GM21390 (cell line): ENCODE measurements around the gene GEMIN5.

Experiments used
- ATAC-seq: cut with Tn5 transposase; IDR thresholded peaks from one replicate; pipeline ENCODE4 v1.9.1; 2021; ENCODE audit not compliant: unreplicated experiment

GEMIN5 gene

GRCh38 chr5:154857530-154858296 is 80.3 kb downstream of the GEMIN5 start:
- ATAC-seq = peak; percentile 55

- ATAC-seq = no peak
Observed at GRCh38 chr5:154851351-154851750, 86.7 kb downstream of the GEMIN5 start.

GRCh38 chr5:154850255-154851062 is 87.6 kb downstream of the GEMIN5 start, which contains the start of gene FAXDC2:
Gene FAXDC2, minus strand, starts transcription at chr5:154850603. Its CDS starts 12,425 bp downstream, at chr5:154838178.
- no peak for ATAC-seq

GRCh38 chr5:154849791-154850201 is 88.2 kb downstream of the GEMIN5 start:
- ATAC-seq = no peak

- no peak for ATAC-seq
Observed at GRCh38 chr5:154849264-154849785, 88.7 kb downstream of the GEMIN5 start.

GRCh38 chr5:154844809-154845208 is 93.2 kb downstream of the GEMIN5 start:
- ATAC-seq = no peak

- no peak for ATAC-seq
Observed at GRCh38 chr5:154842689-154843530, 95.1 kb downstream of the GEMIN5 start.

- no peak for ATAC-seq
Observed at GRCh38 chr5:154841273-154841661, 96.7 kb downstream of the GEMIN5 start.

- no peak for ATAC-seq
Observed at GRCh38 chr5:154840435-154841272, 97.4 kb downstream of the GEMIN5 start.
